ENCODE data around the gene RIGI.

GRCh38 chr9:32554107-32554506 is 28.1 kb upstream of the RIGI start:
- TF ChIP-seq ZNF70 (CRISPR knock-in tag; IDR thresholded peaks at IDR 0.05) (no peak), SNAI2 (CRISPR knock-in tag; IDR thresholded peaks at IDR 0.05) (no peak), TOX (CRISPR knock-in tag; IDR thresholded peaks at IDR 0.05; ENCODE audit: borderline replicate concordance) (no peak), ZFP30 (CRISPR knock-in tag; IDR thresholded peaks at IDR 0.05) (no peak), PPARA (CRISPR knock-in tag; IDR thresholded peaks at IDR 0.05; ENCODE audit: borderline replicate concordance) (no peak), ISL1 (CRISPR knock-in tag; IDR thresholded peaks at IDR 0.05) (no peak), ARNTL (CRISPR knock-in tag; IDR thresholded peaks at IDR 0.05; ENCODE audit: borderline replicate concordance, low read depth) (no peak), POU6F1 (CRISPR knock-in tag; IDR thresholded peaks at IDR 0.05; ENCODE audit: borderline replicate concordance, low read depth) (no peak), PATZ1 (CRISPR knock-in tag; IDR thresholded peaks at IDR 0.05; ENCODE audit: borderline replicate concordance) (no peak)

Data from SK-N-SH treated with all-trans-retinoic acid at 6 μM for 48 hours (cell line).